Measurements from ENCODE around the gene SPAG9.
"Not testable (repeated sequence)": the region's sequence is repeated elsewhere in the genome, so short reads cannot be mapped to it uniquely, and the experiment has no call there.

Gene SPAG9

DNA sequence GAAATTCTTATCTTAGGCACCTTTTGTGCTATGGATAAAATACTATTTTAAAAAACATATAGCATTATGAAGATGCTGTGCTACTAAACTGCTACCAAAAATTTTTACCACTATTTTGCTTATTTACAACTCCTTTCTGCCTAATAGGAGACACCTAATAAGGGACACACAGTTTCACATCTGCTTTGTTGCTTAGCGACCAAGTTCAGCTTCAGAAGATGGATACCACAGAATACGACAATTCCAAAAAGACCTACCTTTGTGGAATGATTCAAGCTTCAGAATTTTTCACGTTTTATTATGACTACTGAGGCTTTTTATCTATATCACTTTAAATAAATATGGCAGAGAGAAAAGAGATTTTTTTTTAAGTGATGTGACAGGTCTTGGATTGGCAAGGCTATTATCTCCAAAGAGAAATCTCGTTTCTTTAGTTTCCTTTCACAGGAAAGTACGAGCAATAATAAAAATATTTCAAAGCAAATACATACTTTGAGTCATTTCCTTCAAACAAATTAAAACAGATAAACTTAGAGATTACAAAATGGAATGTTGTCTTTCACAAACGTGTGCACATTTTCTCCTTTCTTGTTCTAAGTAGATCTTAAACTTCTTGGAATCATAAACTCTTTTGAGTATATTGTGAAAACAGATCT lies 35.4 kb downstream of the SPAG9 start:
- DNase-seq (ENCODE audit: low read depth) = no peak

DNA sequence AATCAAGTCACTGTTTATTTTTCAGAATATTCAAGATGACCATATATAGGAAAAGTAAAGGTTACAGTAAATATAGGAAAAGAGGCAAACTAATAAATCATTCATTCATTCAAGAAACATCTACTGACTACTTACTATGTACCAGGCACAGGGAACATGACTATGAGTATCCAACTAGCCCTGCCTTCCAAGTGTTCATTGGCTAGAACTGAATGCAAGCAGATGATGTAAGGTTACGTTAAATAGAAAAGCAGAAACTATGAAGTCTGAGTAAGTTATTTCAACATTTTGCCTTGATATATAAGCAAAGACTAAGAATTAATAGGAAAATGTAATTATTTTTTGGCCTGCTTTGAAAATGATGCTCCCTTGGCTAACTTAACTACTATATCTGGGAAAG lies 36.7 kb downstream of the SPAG9 start:
- DNase-seq (ENCODE audit: low read depth) = no peak

DNA sequence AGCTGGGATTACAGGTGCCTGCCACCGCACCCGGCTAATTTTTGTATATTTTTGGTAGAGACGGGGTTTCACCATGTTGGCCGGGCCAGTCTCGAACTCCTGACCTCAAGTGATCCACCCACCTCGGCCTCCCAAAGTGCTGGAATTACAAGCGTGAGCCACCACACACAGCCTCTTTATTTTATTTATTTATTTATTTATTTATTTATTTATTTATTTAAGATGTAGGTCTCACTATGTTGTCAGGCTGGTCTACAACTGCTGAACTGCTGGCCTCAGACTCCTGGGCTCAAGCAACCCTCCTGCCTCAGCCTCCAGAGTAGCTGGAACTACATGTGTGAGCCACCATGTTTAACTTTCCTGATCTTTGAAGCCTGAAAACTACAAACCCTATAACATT lies 37.3 kb downstream of the SPAG9 start:
- not testable (repeated sequence) for DNase-seq (ENCODE audit: low read depth)

DNA sequence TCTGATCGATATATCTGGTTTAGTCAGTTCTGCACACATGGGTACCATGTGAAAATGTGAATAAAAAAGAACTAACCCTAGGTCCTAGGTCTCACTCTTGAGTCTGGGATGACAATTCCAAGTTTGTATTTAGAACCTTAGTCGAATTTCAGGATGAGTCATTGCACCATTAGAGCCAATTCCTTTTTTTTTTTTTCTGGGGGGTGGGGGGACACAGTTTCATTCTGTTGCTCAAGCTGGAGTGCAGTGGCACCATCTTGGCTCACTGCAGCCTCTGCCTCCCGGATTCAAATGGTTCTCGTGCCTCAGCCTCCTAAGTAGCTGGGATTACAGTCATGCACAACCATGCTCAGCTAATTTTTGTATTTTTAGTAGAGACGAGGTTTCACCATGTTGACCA lies 41.6 kb downstream of the SPAG9 start:
- DNase-seq (ENCODE audit: low read depth) = no peak

DNA sequence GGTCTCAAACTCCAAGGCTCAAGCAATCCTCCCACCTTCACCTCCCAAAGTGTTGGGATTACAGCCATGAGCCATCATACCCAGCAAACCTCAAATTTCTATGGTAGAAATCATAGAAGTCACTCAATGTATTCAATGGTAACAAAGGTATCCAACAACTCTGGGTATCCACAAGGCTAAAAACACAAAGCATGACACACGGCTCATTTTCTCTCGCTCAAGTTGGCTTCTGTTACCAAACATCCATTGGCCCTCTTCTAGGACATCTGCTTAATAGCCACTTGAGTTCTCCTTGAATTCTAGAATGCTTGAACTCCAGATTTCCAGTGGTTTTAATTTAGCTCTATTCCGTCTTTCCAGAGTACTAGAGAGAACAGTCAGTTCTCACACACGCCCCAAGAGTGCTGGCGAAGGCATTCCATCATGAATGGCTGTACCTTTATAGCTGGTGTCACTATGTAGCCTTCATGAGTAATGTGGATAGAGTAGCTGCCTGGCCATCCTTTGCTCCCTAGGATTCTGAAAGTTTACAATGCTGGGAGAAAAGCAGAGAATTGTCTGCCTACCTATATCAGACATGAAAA lies 42.6 kb downstream of the SPAG9 start:
- no peak for DNase-seq (ENCODE audit: low read depth)

DNA sequence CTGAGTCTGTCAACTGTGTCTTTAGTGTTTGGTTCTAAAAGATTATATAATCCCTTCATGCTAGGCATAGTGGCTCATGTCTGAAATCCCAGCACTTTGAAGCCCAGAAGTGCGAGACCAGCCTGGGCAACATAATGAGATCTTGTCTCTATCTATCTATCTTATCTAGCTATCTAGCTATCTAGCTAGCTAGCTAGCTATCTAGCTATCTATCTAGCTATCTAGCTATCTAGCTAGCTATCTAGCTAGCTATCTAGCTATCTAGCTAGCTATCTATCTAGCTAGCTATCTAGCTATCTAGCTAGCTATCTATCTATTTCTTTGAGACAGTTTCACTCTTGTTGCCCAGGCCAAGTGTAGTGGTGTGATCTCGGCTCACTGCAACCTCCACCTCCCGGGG lies 43.8 kb downstream of the SPAG9 start:
- no peak for DNase-seq (ENCODE audit: low read depth)

DNA sequence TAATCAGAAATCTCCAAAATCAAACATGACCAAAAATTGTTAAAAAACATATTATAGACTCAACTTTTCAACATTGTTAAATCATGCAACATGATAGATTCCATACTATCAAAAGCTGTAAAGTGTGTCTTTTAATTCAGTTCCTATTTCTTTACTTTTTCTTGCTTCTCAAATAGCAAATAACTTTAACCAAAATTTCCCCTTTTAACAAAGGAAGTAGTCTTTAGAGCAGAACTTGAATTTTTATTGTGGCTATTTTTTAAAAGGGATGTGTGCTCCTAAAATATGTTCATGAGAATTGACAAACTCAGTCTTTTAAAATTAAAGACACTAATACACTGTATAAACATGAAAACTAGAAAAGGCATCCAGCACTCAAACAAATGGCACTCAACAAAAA lies 49.1 kb downstream of the SPAG9 start:
- no peak for DNase-seq (ENCODE audit: low read depth)

DNA sequence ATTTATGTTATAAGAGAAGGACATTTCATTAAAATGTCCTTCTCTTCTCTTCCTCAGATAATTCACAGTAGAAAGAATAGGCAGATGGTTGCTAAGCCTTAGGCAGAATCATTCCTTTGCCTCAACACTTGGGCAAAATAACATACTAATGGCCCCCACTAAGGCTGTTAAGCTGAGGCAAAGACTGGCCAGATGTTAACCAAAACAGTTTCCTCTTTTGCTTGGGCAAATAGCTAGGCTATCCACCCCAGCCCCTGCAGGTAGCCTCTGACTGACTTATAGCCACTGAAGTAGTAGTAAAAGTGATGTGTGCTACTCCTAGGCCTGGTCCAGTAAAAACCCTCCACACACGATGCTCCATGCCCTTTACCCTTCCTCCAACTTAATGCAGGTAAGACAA lies 55.2 kb downstream of the SPAG9 start:
- DNase-seq (ENCODE audit: low read depth) = no peak

DNA sequence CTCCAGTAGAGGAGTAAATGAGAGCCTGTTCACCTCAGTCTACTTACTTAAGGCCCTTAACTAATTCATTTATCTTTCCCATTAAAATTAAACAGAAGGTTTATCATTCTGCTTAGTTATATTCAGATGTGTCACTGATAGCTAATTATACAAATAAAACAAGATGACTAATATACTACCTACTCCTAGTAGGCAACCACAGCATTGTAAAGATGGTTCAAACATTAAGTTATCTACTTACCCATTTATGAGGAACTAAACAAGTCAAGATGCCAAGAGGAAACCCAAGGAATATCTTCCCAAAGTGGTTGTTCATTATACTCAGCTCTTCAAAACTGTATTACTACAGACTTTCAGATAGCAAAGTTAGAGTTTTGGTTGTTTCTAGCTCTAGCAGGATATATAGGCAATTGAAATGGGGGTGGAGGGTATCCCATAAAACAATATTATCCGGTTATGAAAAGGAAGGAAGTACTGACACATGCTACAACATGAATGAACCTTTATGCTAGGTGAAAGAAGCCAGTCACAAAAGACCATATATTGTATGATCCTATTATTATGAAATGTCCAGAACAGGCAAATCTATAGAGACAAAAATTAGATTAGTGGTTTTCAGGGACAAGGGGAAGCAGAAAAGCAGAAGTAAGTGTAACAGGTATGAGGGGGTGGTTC lies 56.5 kb downstream of the SPAG9 start:
- DNase-seq (ENCODE audit: low read depth) = no peak

DNA sequence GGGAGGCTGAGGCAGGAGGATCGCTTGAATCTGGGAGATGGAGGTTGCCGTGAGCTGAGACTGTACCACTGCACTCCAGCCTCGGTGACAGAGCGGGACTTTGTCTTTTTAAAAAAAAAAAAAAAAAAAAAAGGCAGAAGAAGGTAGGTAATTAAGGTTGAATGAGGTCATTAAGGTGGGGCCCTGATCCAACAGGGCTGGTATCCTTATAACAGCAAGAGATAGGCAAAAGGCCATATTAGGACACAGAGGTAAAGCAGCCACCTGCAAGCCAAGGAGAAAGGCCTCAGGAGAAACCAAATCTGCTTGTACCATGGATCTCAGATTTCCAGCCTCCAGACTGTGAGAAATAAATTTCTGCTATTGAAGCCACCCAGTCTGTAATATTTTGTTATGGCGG lies 60.3 kb downstream of the SPAG9 start:
- DNase-seq (ENCODE audit: low read depth) = no peak

DNA sequence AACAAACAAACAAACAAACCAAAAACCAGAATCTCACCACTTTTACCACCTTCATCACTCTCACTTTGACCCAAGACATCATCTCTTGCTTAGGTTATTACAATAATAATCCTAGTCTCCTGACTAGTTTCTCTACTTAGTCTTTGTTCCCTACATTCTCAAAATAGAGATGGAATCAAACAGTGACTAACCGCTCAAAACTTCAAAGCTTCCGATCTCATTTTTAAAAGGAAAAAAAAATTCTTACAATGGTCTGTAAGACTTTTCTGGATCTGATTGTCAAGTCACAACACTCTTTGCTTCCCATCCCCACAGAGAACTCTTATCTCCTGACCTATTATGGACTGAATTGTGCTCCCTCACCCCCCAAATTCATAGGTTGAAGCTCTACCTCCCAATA lies 60.9 kb downstream of the SPAG9 start:
- no peak for DNase-seq (ENCODE audit: low read depth)

DNA sequence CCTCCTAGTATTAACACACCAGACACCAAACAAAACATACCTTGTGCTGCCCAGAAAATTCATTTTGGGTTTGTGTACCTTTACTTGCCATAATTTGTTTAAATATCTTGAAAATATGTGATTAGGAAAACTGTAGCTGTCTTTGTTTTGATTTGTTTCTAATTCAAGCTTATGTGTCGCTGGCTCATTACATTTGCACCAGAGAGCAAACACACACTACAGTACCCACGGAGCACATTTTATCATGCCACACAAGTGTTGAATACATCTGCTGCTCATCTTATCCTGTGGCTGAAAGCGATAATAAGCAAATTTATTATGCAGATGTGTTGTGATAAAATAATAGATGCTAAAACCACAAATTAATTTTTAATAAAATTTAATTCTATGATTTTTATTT lies 63.1 kb downstream of the SPAG9 start:
- DNase-seq (ENCODE audit: low read depth) = no peak

DNA sequence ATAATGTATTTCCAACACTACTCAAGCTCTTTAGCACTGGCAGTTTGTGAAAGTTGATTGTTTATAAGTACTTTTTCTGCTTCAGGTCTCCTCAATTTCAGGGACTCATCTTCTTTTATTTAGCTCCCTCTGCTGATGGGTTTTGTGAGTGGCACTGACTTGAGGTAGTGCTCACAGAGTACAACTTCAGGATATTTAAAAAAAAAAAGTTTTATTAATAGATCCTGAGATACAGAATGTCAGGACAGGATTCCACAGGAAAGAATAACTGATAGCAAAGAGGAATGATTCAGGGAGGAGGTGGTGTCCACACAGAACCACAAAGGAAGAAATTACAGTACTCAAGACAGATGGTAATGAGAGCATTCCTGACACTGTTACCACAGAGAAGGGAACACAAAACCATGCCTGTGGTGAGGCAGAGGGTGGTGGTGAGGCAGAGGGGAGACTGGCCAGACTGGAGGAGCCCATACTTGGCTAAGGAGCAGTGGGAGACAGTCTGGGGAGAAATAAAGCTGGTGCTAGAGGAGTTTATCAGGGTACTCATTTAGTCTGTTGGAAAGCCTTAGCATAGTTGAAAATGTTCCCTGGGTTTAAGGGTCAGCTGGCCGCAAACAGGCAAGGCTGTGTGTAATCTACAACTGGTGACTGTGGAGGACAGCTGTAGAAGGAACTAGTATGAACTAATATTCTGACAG lies 63.7 kb downstream of the SPAG9 start:
- DNase-seq (ENCODE audit: low read depth) = no peak

DNA sequence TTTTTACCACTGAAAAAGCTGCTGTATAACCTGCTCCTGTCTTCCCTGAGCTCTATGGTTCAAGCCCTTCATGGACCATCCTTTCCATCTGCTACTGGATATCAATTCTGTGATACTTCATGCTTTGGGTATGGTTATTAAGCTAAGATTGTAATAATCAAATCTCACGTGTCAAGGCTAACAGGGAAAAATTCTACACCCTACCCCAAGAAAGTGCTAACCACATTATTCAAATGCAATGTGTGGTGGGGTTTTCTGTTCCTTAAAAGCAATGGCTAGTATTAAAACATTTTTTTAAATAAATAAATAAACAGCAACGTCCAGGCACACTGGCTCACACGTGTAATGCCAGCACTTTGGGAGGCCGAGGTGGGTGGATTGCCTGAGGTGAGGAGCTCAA lies 65.9 kb downstream of the SPAG9 start:
- no peak for DNase-seq (ENCODE audit: low read depth)

DNA sequence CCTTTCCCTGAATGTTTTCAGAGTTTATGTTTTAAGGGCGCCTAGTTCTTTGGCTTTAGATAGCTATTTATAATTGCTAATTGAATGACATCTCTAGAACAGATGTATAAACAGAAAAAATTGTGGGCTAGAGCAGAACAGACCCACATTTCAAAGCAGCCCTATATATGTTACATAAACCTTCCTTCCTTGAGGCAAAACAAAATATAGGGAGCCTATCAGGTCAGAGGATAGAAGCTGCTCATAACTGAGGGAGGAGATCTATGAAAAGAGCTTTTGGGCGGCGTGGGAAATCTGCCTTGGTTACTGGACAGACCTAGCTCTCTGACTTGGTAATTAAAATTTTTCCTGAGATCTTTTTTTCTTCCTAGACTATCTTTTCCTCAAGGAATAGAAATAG lies 68.4 kb downstream of the SPAG9 start:
- DNase-seq (ENCODE audit: low read depth) = no peak

DNA sequence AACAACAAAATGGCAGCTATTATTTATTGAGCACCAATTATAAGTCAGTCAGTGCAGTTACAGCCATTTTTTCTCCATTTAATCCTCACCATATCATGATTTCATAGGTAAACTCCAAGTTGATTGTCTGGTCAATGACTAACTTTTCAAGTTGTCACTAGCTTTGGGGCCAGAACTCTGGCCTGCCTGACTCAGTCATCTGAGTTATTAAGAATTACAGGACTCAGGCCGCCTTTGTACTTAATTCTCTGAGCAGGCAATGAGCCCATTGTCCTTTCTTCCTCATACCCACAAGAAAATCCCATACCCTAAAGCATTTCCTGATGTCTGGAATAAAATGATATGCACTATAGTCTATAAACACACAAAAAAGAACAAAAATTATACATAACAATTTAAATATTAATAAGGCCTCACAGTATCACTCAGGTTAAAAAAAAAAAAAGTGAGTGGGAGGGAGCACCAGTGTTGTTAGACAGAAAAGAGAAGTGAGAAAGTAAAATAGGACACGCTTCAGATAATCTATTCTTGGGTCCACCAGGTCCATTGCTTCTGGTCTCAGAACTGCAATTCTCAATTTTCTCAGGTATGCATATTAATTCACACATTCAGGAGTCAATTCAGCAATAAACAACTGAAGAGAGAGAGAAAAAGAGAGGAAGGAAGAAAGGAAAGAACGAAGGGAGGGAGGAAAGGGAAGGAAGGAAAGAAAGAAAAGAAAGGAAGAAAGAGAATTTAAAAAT lies 70.2 kb downstream of the SPAG9 start:
- no peak for DNase-seq (ENCODE audit: low read depth)

DNA sequence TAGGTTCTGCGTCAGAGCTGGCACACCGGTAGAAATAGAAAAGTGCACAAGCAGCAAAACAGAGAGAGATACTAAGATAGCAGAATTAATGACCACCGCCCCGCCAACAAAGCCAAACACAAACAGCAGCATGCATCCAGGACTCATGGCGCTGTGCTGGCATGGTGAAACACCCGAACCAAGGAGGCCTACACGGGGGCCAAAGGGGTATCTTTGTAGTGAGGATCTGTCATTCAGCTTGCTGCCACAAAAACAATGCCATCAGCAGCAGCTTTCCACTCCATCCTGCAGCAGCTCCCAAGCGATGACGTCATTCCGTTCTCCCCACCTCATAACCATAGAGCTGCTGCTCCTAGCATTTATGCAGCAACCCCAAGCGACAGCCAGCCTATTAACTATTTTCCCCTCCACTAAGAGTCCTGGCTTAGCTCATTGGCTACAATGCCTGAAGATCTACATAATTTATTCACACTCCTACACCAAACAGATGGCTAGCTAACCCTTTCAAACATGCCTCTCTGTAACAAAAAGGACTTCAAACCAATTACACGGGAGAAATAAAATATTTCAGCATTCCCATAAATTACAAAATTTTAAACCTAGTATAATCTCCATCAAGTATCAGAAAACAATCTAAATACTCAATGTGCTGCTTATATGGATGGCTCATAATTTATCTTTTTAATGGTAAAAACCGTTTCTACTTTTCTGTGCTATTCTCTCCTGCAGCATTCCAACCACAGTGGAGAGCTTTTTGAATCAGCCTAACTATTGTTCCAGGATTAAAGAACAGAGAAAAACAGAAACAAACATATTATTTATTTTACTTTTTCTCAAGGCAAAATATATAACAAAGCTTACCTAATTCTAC lies 73.9 kb downstream of the SPAG9 start:
- no peak for DNase-seq (ENCODE audit: low read depth)

DNA sequence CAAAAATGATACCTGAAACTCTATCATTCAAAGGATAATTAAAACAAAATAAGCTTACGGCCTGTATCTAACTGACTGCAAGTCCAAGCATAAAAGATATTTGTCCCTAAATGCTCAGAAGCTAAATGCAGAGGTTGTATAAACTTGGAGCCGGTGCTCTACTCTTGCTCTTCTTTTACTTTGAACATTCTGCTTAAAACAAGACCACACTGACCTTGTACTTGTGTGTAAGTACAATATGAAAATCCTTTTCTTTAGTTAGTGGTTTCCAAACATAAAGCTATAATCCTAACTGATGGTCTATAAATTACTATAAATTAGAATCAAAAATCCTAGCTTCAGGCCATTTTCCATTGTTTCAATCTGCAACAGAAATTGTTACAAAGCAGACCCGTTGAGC lies 74.6 kb downstream of the SPAG9 start:
- no peak for DNase-seq (ENCODE audit: low read depth)

DNA sequence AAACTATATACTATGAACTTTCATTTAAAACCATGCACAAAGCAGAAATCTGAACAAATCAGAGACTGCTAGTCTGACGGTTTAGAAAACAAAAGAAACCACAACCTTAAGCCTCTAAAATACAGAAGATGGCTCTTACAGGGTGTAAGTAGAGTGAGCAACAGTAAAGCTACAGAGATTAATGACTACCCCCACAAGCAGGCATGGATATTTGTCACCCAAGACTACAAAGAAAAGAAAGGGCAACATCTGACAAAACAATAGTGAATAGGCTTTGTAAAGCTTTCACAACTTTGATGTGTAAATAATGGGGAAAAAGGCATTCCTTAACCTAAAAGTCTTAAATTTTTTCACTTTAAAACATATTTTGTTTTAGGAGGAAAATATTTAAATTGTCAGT lies 75.0 kb downstream of the SPAG9 start:
- DNase-seq (ENCODE audit: low read depth) = no peak

DNA sequence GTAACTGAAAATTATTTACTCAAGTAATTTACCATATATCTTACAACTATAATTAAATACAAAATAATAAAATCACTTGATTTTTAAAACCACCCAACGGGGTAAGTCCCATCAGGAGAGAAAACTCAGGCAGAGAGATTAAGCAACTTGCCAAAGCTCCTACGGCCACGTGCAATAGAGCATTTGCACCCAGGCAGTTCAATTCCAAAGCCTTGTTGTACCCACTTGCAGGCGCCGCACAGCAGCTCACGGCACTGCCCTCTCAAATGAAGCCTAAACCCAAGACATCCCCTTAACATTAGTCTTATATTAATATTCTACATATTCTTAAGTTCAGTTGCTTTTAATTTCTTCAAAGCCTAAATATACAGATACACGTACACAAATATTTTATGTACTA lies 75.7 kb downstream of the SPAG9 start:
- no peak for DNase-seq (ENCODE audit: low read depth)

DNA sequence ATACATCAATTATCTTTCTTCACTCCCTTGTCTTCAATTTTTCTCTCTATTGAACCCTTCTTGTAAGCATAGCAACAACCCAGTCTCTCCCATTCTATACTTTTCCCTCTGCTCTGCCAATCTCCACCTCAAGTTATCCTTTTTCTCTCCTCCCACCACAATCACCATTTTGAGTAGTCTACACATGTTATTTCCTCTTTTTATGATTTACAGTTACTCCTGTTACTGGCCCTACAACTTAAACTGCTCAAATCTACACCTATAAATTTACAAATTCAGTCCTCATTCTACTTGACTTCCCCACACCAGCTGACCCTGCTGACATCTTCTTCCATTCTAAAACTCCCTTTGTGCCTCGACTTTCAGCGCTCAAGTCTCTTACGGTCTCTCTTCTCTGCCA lies 84.6 kb downstream of the SPAG9 start:
- DNase-seq (ENCODE audit: low read depth) = no peak

DNA sequence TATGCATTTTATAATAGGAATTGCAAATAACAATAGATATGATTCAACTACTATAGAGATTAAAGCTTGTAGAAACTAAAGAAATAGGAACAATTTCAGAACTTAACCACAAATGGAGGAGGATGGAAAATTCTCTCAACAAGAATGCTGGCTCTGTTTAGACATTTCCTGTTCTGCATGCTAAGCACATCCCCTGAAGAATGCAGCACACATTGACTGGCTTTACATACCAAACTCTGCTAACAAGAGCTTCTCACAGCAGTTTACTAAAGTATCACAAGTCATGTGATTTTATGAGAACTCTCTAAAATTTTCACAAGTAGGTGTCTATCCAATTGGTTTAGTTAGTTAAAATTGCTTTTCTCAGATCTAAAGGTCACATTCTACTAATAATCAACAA lies 85.2 kb downstream of the SPAG9 start:
- DNase-seq (ENCODE audit: low read depth) = no peak
